Panc1 (cell line): ENCODE data around the gene ATP6V1E1.

ENCODE experiments used
- CTCF ChIP-seq: fragments of 450-650 bp; IDR thresholded peaks from 2 replicates; pipeline ENCODE4 v1.5.1; 2017; ENCODE audit warnings: mild to moderate bottlenecking
- TF ChIP-seq, protein P1 (sequence below), 2 experiments: IDR thresholded peaks; 2 replicates each; pipeline ENCODE4 v1.6.1; 2011 to 2012; ENCODE audit warnings: low read depth in 2 of 2, control low read depth in 1 of 2, low read length in 1 of 2, mild to moderate bottlenecking in 1 of 2, moderate library complexity in 1 of 2; ENCODE audit not compliant: insufficient read depth in 1 of 2

DNA sequence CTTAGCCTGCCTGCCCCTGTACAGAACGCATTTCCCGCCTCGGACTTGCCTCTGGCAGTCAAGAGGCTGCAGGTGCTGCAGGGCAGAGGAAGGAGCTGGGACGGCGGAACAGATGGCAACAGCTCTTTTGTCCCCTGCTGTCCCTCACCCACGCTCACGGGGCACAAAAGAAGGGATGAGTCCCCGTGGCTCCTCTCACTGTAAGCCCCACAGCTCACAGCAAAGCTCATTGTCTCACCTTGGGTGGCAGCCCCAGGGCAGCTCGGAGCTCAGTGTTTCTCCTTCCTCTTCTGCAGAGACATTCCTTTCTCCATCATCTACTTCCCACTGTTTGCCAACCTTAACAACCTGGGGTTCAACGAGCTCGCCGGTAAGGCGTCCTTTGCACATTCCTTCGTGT, 40.9 kb downstream of the ATP6V1E1 start:
- TF ChIP-seq CTCF: no peak
- TF ChIP-seq, protein P1, sequence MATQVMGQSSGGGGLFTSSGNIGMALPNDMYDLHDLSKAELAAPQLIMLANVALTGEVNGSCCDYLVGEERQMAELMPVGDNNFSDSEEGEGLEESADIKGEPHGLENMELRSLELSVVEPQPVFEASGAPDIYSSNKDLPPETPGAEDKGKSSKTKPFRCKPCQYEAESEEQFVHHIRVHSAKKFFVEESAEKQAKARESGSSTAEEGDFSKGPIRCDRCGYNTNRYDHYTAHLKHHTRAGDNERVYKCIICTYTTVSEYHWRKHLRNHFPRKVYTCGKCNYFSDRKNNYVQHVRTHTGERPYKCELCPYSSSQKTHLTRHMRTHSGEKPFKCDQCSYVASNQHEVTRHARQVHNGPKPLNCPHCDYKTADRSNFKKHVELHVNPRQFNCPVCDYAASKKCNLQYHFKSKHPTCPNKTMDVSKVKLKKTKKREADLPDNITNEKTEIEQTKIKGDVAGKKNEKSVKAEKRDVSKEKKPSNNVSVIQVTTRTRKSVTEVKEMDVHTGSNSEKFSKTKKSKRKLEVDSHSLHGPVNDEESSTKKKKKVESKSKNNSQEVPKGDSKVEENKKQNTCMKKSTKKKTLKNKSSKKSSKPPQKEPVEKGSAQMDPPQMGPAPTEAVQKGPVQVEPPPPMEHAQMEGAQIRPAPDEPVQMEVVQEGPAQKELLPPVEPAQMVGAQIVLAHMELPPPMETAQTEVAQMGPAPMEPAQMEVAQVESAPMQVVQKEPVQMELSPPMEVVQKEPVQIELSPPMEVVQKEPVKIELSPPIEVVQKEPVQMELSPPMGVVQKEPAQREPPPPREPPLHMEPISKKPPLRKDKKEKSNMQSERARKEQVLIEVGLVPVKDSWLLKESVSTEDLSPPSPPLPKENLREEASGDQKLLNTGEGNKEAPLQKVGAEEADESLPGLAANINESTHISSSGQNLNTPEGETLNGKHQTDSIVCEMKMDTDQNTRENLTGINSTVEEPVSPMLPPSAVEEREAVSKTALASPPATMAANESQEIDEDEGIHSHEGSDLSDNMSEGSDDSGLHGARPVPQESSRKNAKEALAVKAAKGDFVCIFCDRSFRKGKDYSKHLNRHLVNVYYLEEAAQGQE (IDR thresholded peaks at IDR 0.05; ENCODE audit: insufficient read depth in 1 of 2, low read depth in 2 of 2, low read length in 1 of 2): no peak
